ENCODE data around the gene CYBA. TPM values are rescaled to one million over a fixed set of nuclear protein-coding genes. Genes with fewer than 3 reads are reported as not detected.

Gene CYBA
- total and polyA plus RNA-seq, 10 of the 15 experiments (the other 5 are each of a cell fraction or from before 2014, with no cell fraction given) = 0.55 to 598 (median 258) TPM

DNA sequence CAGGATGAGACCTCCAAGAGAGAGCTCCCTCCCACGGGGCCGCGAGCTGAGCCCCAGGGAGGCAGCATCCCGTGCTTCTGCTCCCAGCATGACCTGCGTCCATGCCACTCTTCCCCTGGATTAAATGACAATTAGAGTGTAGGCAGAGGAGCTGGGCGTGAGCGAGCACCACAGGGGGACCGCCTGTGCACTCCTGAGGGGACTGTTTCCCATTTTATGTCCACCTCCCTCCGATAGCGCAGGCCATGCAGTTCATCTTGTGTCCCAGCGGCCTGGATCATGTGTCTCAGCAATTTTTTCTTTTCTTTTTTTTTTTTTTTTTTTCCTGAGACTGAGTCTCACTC, 18.3 kb downstream of the CYBA start:
- H3K4me3 ChIP-seq = no peak overlapping the region
- H3K9me3 ChIP-seq (replicated peaks; ENCODE audit: control insufficient read depth, insufficient read depth, low read length) = no peaks in the 10 kb centered on the region; the same call in 2 of the 3 replicates
- no peak overlapping the region for H3K9ac ChIP-seq (ENCODE audit: control insufficient read depth, insufficient read depth, low read length)
- no peak overlapping the region for H2AFZ ChIP-seq (ENCODE audit: control insufficient read depth, low read depth, low read length)
- H3K27ac ChIP-seq (ENCODE audit: control insufficient read depth, insufficient read depth) = no peak overlapping the region
- intact Hi-C loops (cut with micrococcal nuclease; ENCODE audit: unreplicated experiment) = no loop called here
- H4K20me1 ChIP-seq (ENCODE audit: control insufficient read depth, insufficient read depth) = no peaks in the 10 kb centered on the region; the same call in 1 of the 2 replicates
- ChIA-PET CTCF (interaction anchor here (1.1 to 1.9 kb wide), 5 partner anchors 17 to 72 kb away, joined by 3 to 6 read pairs (median 4); partner anchors contain the start of gene ZC3H18), POLR2A (interaction anchor here (0.6 kb wide), 1 partner anchor 37 kb away, joined by 4 read pairs; no protein-coding TSS in a partner anchor), RAD21 (ENCODE audit: unreplicated experiment) (interaction anchor here (1.1 to 1.8 kb wide), 6 partner anchors 17 to 177 kb away, joined by 3 to 7 read pairs (median 3); partner anchors contain the start of gene ZC3H18), SMC1A (ENCODE audit: uncharacterized antibody, unreplicated experiment) (no interaction called here)
- 92% methylated on average over 11 of the region's 11 CpGs for WGBS (ENCODE audit: insufficient coverage, insufficient replicate concordance, low lambda C conversion rate, missing lambda C conversion rate)
- no peaks in the 10 kb centered on the region for H3K79me2 ChIP-seq (ENCODE audit: control insufficient read depth, insufficient read depth, low read length)
- peaks cover 16% of the 10 kb centered on the region for H3K4me1 ChIP-seq (ENCODE audit: control insufficient read depth, insufficient read depth, low read length)
- no peak for ATAC-seq
- no peaks in the 10 kb centered on the region; a peak in 1 of 4 replicates for H3K27me3 ChIP-seq (replicated peaks in 1 of 2; ENCODE audit: control insufficient read depth in 2 of 2, insufficient read depth in 2 of 2, low read length in 1 of 2)
- no peak overlapping the region for H3K4me2 ChIP-seq (ENCODE audit: control insufficient read depth, insufficient read depth)
- FAIRE-seq = no peak
- no TSS peak for BruUV-seq (replicated peaks)
- H3K36me3 ChIP-seq (ENCODE audit: control insufficient read depth in 2 of 2, insufficient read depth in 2 of 2, low read length in 1 of 2) = peaks cover 0 to 25% of the 10 kb centered on the region in 2 experiments; a peak in 3 of 4 replicates
- in situ Hi-C loops (cut with MboI) = no loop called here
- no peak for DNase-seq (ENCODE audit: low read depth, low spot score)
- TF ChIP-seq, protein P1, sequence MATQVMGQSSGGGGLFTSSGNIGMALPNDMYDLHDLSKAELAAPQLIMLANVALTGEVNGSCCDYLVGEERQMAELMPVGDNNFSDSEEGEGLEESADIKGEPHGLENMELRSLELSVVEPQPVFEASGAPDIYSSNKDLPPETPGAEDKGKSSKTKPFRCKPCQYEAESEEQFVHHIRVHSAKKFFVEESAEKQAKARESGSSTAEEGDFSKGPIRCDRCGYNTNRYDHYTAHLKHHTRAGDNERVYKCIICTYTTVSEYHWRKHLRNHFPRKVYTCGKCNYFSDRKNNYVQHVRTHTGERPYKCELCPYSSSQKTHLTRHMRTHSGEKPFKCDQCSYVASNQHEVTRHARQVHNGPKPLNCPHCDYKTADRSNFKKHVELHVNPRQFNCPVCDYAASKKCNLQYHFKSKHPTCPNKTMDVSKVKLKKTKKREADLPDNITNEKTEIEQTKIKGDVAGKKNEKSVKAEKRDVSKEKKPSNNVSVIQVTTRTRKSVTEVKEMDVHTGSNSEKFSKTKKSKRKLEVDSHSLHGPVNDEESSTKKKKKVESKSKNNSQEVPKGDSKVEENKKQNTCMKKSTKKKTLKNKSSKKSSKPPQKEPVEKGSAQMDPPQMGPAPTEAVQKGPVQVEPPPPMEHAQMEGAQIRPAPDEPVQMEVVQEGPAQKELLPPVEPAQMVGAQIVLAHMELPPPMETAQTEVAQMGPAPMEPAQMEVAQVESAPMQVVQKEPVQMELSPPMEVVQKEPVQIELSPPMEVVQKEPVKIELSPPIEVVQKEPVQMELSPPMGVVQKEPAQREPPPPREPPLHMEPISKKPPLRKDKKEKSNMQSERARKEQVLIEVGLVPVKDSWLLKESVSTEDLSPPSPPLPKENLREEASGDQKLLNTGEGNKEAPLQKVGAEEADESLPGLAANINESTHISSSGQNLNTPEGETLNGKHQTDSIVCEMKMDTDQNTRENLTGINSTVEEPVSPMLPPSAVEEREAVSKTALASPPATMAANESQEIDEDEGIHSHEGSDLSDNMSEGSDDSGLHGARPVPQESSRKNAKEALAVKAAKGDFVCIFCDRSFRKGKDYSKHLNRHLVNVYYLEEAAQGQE (IDR thresholded peaks at IDR 0.05; ENCODE audit: low read depth, low read length) = no peak
- TF ChIP-seq BMI1 (IDR thresholded peaks at IDR 0.05; ENCODE audit: borderline replicate concordance) (no peak), ZBED1 (IDR thresholded peaks at IDR 0.05; ENCODE audit: borderline replicate concordance) (no peak), KAT2A (conservative IDR thresholded peaks at IDR 0.05; ENCODE audit: control insufficient read depth, low read depth, low read length) (no peak), FOXM1 (IDR thresholded peaks at IDR 0.05; ENCODE audit: low read depth, low read length) (no peak), FOXK2 (IDR thresholded peaks at IDR 0.05) (no peak)
- TF ChIP-seq, protein P2, sequence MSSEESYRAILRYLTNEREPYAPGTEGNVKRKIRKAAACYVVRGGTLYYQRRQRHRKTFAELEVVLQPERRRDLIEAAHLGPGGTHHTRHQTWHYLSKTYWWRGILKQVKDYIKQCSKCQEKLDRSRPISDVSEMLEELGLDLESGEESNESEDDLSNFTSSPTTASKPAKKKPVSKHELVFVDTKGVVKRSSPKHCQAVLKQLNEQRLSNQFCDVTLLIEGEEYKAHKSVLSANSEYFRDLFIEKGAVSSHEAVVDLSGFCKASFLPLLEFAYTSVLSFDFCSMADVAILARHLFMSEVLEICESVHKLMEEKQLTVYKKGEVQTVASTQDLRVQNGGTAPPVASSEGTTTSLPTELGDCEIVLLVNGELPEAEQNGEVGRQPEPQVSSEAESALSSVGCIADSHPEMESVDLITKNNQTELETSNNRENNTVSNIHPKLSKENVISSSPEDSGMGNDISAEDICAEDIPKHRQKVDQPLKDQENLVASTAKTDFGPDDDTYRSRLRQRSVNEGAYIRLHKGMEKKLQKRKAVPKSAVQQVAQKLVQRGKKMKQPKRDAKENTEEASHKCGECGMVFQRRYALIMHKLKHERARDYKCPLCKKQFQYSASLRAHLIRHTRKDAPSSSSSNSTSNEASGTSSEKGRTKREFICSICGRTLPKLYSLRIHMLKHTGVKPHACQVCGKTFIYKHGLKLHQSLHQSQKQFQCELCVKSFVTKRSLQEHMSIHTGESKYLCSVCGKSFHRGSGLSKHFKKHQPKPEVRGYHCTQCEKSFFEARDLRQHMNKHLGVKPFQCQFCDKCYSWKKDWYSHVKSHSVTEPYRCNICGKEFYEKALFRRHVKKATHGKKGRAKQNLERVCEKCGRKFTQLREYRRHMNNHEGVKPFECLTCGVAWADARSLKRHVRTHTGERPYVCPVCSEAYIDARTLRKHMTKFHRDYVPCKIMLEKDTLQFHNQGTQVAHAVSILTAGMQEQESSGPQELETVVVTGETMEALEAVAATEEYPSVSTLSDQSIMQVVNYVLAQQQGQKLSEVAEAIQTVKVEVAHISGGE (CRISPR knock-in tag; IDR thresholded peaks at IDR 0.05) = no peak
- TF ChIP-seq, protein P3, sequence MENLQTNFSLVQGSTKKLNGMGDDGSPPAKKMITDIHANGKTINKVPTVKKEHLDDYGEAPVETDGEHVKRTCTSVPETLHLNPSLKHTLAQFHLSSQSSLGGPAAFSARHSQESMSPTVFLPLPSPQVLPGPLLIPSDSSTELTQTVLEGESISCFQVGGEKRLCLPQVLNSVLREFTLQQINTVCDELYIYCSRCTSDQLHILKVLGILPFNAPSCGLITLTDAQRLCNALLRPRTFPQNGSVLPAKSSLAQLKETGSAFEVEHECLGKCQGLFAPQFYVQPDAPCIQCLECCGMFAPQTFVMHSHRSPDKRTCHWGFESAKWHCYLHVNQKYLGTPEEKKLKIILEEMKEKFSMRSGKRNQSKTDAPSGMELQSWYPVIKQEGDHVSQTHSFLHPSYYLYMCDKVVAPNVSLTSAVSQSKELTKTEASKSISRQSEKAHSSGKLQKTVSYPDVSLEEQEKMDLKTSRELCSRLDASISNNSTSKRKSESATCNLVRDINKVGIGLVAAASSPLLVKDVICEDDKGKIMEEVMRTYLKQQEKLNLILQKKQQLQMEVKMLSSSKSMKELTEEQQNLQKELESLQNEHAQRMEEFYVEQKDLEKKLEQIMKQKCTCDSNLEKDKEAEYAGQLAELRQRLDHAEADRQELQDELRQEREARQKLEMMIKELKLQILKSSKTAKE (IDR thresholded peaks at IDR 0.05; ENCODE audit: low read depth, poor library complexity, severe bottlenecking) = no peak
- TF ChIP-seq, protein P4, sequence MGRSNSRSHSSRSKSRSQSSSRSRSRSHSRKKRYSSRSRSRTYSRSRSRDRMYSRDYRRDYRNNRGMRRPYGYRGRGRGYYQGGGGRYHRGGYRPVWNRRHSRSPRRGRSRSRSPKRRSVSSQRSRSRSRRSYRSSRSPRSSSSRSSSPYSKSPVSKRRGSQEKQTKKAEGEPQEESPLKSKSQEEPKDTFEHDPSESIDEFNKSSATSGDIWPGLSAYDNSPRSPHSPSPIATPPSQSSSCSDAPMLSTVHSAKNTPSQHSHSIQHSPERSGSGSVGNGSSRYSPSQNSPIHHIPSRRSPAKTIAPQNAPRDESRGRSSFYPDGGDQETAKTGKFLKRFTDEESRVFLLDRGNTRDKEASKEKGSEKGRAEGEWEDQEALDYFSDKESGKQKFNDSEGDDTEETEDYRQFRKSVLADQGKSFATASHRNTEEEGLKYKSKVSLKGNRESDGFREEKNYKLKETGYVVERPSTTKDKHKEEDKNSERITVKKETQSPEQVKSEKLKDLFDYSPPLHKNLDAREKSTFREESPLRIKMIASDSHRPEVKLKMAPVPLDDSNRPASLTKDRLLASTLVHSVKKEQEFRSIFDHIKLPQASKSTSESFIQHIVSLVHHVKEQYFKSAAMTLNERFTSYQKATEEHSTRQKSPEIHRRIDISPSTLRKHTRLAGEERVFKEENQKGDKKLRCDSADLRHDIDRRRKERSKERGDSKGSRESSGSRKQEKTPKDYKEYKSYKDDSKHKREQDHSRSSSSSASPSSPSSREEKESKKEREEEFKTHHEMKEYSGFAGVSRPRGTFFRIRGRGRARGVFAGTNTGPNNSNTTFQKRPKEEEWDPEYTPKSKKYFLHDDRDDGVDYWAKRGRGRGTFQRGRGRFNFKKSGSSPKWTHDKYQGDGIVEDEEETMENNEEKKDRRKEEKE (IDR thresholded peaks at IDR 0.05) = no peak
- TF ChIP-seq, protein P5, sequence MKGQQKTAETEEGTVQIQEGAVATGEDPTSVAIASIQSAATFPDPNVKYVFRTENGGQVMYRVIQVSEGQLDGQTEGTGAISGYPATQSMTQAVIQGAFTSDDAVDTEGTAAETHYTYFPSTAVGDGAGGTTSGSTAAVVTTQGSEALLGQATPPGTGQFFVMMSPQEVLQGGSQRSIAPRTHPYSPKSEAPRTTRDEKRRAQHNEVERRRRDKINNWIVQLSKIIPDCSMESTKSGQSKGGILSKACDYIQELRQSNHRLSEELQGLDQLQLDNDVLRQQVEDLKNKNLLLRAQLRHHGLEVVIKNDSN (IDR thresholded peaks at IDR 0.05; ENCODE audit: borderline replicate concordance, extremely low read length, insufficient read depth, low read depth, low read length) = no peak

Data from GM12878 (cell line).